Measurements from ENCODE around the gene CDYL2.

GRCh38 chr16:80563066-80563465, 241.3 kb downstream of the CDYL2 start:
- TF ChIP-seq CTCF (conservative IDR thresholded peaks at IDR 0.05; ENCODE audit: low read length) (no peak), EZH2phosphoT487 (IDR thresholded peaks at IDR 0.05; ENCODE audit: borderline replicate concordance, low read depth, low read length) (no peak)
